MCF 10A (cell line): ENCODE measurements around the gene SMYD3. TPM values are rescaled to one million over a fixed set of nuclear protein-coding genes. Genes with fewer than 3 reads are reported as not detected.

Source experiments
- BruUV-seq: library from RNA; stranded (reverse); fragments of 400-500 nt; replicated peaks from 2 replicates; lab custom pipeline; 2021; lab: Mats Ljungman, UMichigan
- CTCF ChIA-PET: fragments of 300-600 bp; sonication (Branson Sonifier 250); formaldehyde crosslinking; extraction: SDS; loops from one replicate; lab custom pipeline; 2021; ENCODE audit warnings: antibody characterized with exemption, inconsistent platforms; lab: Yijun Ruan, JAX
- POLR2A ChIA-PET: fragments of 300-600, 350-650 bp; sonication (Branson Sonifier 250); formaldehyde crosslinking; extraction: SDS; loops from one replicate; lab custom pipeline; 2020; ENCODE audit warnings: antibody characterized with exemption, inconsistent platforms; lab: Yijun Ruan, JAX
- DNase-seq: peaks from one replicate; pipeline ENCODE4 v3.0.0-alpha.2; 2018; ENCODE audit not compliant: unreplicated experiment
- H3K27ac Mint-ChIP-seq: one replicate; pipeline ENCODE4 v1.8.0; 2022; ENCODE audit warnings: mild to moderate bottlenecking, low read depth, mixed read lengths; ENCODE audit not compliant: unreplicated experiment
- H3K27me3 Mint-ChIP-seq: one replicate; pipeline ENCODE4 v1.8.0; 2022; ENCODE audit warnings: mixed read lengths; ENCODE audit not compliant: insufficient read depth, unreplicated experiment
- H3K36me3 Mint-ChIP-seq: one replicate; pipeline ENCODE4 v1.8.0; 2022; ENCODE audit warnings: mild to moderate bottlenecking, moderate library complexity, mixed read lengths; ENCODE audit not compliant: insufficient read depth, unreplicated experiment
- H3K4me1 Mint-ChIP-seq: one replicate; pipeline ENCODE4 v1.8.0; 2022; ENCODE audit warnings: mixed read lengths; ENCODE audit not compliant: insufficient read depth, unreplicated experiment
- H3K4me3 Mint-ChIP-seq: one replicate; pipeline ENCODE4 v1.8.0; 2022; ENCODE audit warnings: mild to moderate bottlenecking, moderate library complexity, mixed read lengths; ENCODE audit not compliant: unreplicated experiment
- H3K9me3 Mint-ChIP-seq: one replicate; pipeline ENCODE4 v1.8.0; 2022; ENCODE audit warnings: mixed read lengths; ENCODE audit not compliant: unreplicated experiment
- CTCF ChIP-seq: fragments of 200-600 bp; IDR thresholded peaks from one replicate; pipeline ENCODE4 v1.8.0; 2022; ENCODE audit warnings: antibody characterized with exemption, mild to moderate bottlenecking; ENCODE audit not compliant: unreplicated experiment
- intact Hi-C: fragments of 100-400 bp; cut with micrococcal nuclease; formaldehyde crosslinking; loops from 2 replicates; pipeline ENCODE4 v1.14.1; 2022
- total RNA-seq: library from RNA; stranded (reverse); gene quantifications from 2 replicates; pipeline ENCODE4 v1.2.3, GENCODE V29; 2022

The SMYD3 gene
- total RNA-seq, 1 experiment from 2014 or later, result 26.9 TPM

- Mint-ChIP-seq H3K4me1 (peaks cover 42% of the 10 kb centered on the region), H3K27ac (no peak overlapping the region), H3K27me3 (no peaks in the 10 kb centered on the region), H3K9me3 (no peaks in the 10 kb centered on the region), H3K4me3 (no peak overlapping the region), H3K36me3 (no peaks in the 10 kb centered on the region)
- CTCF ChIA-PET, result interaction anchor here (0.9 to 1.6 kb wide), 3 partner anchors 15 to 1008 kb away, joined by 3 to 6 read pairs (median 6); no protein-coding TSS in a partner anchor
- intact Hi-C loops, result loop anchor here (1.0 kb wide), 1 partner anchor 22 kb away; no protein-coding TSS in a partner anchor
- BruUV-seq, result no TSS peak
- POLR2A ChIA-PET, result interaction anchor here (0.6 to 3.0 kb wide), 6 partner anchors 8 to 1094 kb away, joined by 3 to 19 read pairs (median 4); no protein-coding TSS in a partner anchor
- TF ChIP-seq CTCF, result no peak
- DNase-seq, result no peak
Measured at GRCh38 chr1:246160905-246161304, 346.2 kb downstream of the SMYD3 start.

- no TSS peak for BruUV-seq
- Mint-ChIP-seq H3K27me3 (no peaks in the 10 kb centered on the region), H3K36me3 (no peaks in the 10 kb centered on the region), H3K4me1 (peaks cover 39% of the 10 kb centered on the region), H3K27ac (no peak overlapping the region), H3K4me3 (no peak overlapping the region), H3K9me3 (no peaks in the 10 kb centered on the region)
- intact Hi-C loops, result no loop called here
- no peak for DNase-seq
- CTCF ChIA-PET, result interaction anchor here (0.6 to 1.6 kb wide), 4 partner anchors 16 to 1007 kb away, joined by 3 to 6 read pairs (median 5); no protein-coding TSS in a partner anchor
- no peak for TF ChIP-seq CTCF
- POLR2A ChIA-PET, result interaction anchor here (0.8 to 3.0 kb wide), 3 partner anchors 11 to 21 kb away, joined by 3 to 19 read pairs (median 5); no protein-coding TSS in a partner anchor
Measured at GRCh38 chr1:246160374-246160773, 346.7 kb downstream of the SMYD3 start.

- Mint-ChIP-seq H3K4me1 (peaks cover 35% of the 10 kb centered on the region), H3K36me3 (no peaks in the 10 kb centered on the region), H3K27ac (no peak overlapping the region), H3K4me3 (no peak overlapping the region), H3K27me3 (no peaks in the 10 kb centered on the region), H3K9me3 (no peaks in the 10 kb centered on the region)
- intact Hi-C loops, result no loop called here
- DNase-seq, result no peak
- ChIA-PET POLR2A (interaction anchor here (0.8 to 3.0 kb wide), 5 partner anchors 10 to 93 kb away, joined by 3 to 19 read pairs (median 4); no protein-coding TSS in a partner anchor), CTCF (interaction anchor here (0.6 to 1.4 kb wide), 7 partner anchors 9 to 1006 kb away, joined by 3 to 5 read pairs (median 3); no protein-coding TSS in a partner anchor)
- TF ChIP-seq CTCF, result no peak
- no TSS peak for BruUV-seq
Measured at GRCh38 chr1:246159279-246160227, 347.5 kb downstream of the SMYD3 start.

GRCh38 chr1:246158131-246158530 lies 348.9 kb downstream of the SMYD3 start:
- BruUV-seq, result no TSS peak
- TF ChIP-seq CTCF, result no peak
- no peak overlapping the region for H3K4me3 Mint-ChIP-seq
- no peak overlapping the region for H3K27ac Mint-ChIP-seq
- intact Hi-C loops, result no loop called here
- H3K27me3 Mint-ChIP-seq, result no peaks in the 10 kb centered on the region
- no peaks in the 10 kb centered on the region for H3K36me3 Mint-ChIP-seq
- H3K4me1 Mint-ChIP-seq, result peaks cover 35% of the 10 kb centered on the region
- ChIA-PET CTCF (interaction anchor here (0.5 kb wide), 1 partner anchor 516 kb away, joined by 3 read pairs; no protein-coding TSS in a partner anchor), POLR2A (interaction anchor here (0.5 to 1.2 kb wide), 3 partner anchors 12 to 535 kb away, joined by 3 to 4 read pairs (median 3); no protein-coding TSS in a partner anchor)
- no peak for DNase-seq
- no peaks in the 10 kb centered on the region for H3K9me3 Mint-ChIP-seq
